Esophagus (tissue), 2 donors: ENCODE measurements around the gene SLC2A9. TPM values are rescaled to one million over a fixed set of nuclear protein-coding genes. Genes with fewer than 3 reads are reported as not detected.
A peak's percentile ranks its signal among the peaks of the same experiment; 100 is the strongest.

Experiments
- H3K27ac ChIP-seq, 2 donors: one replicate each; pipeline ENCODE4 v1.5.1; 2013; ENCODE audit warnings: low read depth in 2 of 2, mild to moderate bottlenecking in 2 of 2, inconsistent platforms in 1 of 2, low read length in 1 of 2, moderate library complexity in 1 of 2
- H3K27me3 ChIP-seq, 2 donors: one replicate each; pipeline ENCODE4 v1.6.1; 2013; ENCODE audit warnings: low read length in 2 of 2, control low read depth in 1 of 2, mild to moderate bottlenecking in 1 of 2; ENCODE audit not compliant: insufficient read depth in 2 of 2, control insufficient read depth in 1 of 2
- H3K36me3 ChIP-seq, 2 donors: one replicate each; pipeline ENCODE4 v1.6.1; 2013; ENCODE audit warnings: low read length in 1 of 2; ENCODE audit not compliant: control insufficient read depth in 2 of 2, insufficient read depth in 2 of 2
- H3K4me1 ChIP-seq, 2 donors: one replicate each; pipeline ENCODE4 v1.6.1; 2013; ENCODE audit warnings: low read length in 1 of 2; ENCODE audit not compliant: control insufficient read depth in 2 of 2, insufficient read depth in 2 of 2
- H3K4me3 ChIP-seq, 2 donors: one replicate each; pipeline ENCODE4 v1.5.1; 2013; ENCODE audit warnings: low read length in 2 of 2, mild to moderate bottlenecking in 2 of 2, low read depth in 1 of 2, moderate library complexity in 1 of 2
- H3K9me3 ChIP-seq, 2 donors: one replicate each; pipeline ENCODE4 v1.6.1; 2013; ENCODE audit warnings: mild to moderate bottlenecking in 2 of 2, low read depth in 1 of 2, low read length in 1 of 2, moderate library complexity in 1 of 2; ENCODE audit not compliant: control insufficient read depth in 2 of 2, insufficient read depth in 1 of 2
- WGBS, 2 donors: extraction: QIAGEN DNeasy Blood & Tissue Kit; methylation state at CpG; one replicate each; pipeline ENCODE4 v1.1.7; 2013; 5-methylcytosine and 5-hydroxymethylcytosine counted together
- polyA plus RNA-seq, 2 donors: library from polyadenylated mRNA; stranded (reverse); fragments of 200-250 nt; gene quantifications; one replicate each; pipeline ENCODE4 v1.2.3, GENCODE V29; 2013
- donor health status: healthy with polysubstance abuse.
- donor health status: Bipolar disorder and iron deficiency.

Gene SLC2A9
- 1 to 10 TPM; 4.1 to 5.8 TPM for polyA plus RNA-seq

- Histone ChIP-seq H3K4me1 (peaks cover 5 to 32% of the 10 kb centered on the region in 2 donors), H3K36me3 (no peaks in the 10 kb centered on the region), H3K9me3 (no peaks in the 10 kb centered on the region), H3K4me3 (peak within 1 kb of the TSS; percentile 1 to 15), H3K27ac (peak within 1 kb of the TSS; percentile 30 to 74), H3K27me3 (no peaks in the 10 kb centered on the region)
- 42 to 56% methylated on average over 17 of the region's 17 CpGs for WGBS, 2 donors
Measured at GRCh38 chr4:10020871-10021652, at the start of gene SLC2A9. Gene SLC2A9, minus strand, starts transcription at chr4:10021497. Its CDS starts 68 bp downstream, at chr4:10021429.

DNA sequence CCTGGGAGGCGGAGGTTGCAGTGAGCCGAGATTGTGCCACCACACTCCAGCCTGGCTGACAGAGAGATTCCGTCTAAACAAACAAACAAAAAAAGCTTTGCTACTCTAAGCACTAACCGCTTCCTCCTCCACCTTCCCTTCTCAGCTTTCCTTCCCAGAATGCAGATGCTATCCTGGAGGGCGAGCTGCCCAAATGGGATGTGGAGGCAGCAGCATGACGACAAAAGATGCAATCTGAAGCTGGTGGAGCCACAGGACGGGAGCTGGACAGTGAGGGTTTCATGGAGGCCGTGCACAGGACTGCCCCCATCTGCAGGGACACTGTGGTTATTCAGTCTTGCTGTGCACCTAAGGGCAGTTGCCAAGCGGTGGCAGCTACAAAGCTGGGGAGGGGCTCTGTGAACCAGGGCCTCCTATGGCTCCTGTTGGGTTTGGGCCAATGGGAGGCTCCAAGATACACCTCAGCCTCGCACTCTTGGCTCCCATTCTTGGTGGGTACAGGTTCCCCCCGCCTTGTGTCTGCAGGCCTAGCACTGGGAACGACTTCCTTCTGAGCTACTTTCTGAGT, 47.9 kb upstream of the SLC2A9 start:
- Histone ChIP-seq H3K4me3 (no peak overlapping the region), H3K27ac (no peak overlapping the region), H3K4me1 (peaks cover 0 to 5% of the 10 kb centered on the region in 2 donors), H3K9me3 (peaks cover 0 to 2% of the 10 kb centered on the region in 2 donors), H3K36me3 (peaks cover 0 to 10% of the 10 kb centered on the region in 2 donors), H3K27me3 (no peaks in the 10 kb centered on the region)
- WGBS, 2 donors, result 89 to 91% methylated on average over 11 to 12 of the region's 12 CpGs

DNA sequence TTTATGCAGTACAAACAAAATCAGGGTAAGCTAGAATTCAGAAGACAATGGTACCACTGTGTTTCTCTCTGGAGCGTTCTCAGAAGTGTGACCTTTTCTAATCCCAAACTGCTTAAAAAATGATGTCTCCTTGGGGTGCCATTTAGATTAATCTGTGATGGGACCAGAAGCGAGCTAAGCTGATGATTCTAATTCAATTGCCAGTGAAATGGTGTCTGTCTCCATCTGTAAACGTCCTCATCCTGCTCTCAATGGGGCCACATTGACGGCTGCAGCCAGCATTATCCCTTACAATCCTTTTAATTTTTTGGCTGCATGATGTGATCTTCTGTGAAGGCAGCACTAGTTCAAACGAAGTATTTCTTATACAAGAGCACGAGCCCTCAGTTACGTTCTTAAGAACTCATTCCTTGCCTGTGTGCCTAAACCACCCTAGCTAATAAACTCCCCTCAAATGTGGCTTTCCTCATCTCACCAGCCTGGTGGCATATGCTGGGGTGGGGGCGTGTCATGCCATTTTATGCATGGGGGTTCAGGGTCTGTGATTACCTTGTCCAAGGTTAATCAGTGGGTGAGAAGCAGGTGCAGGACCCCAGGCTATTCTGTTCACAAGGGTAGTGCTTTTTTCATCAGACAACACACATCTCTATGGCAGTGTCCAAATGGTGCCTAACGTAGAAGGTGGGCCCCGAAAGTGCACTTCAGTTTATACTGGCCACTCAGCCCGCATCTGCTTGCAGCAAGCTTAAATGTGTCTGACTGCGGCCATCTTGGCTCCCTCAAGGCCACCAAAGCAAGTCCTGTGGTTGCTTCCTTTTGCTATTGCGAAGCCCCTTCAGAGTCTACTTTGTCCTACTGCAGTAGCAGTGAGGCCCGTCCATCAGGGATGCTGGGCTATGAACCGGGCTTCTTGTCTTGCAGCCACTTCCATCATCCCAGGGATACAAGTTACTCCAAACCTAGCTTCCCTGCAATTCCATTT, 45.7 kb upstream of the SLC2A9 start:
- Histone ChIP-seq H3K36me3 (peaks cover 0 to 7% of the 10 kb centered on the region in 2 donors), H3K4me3 (no peak overlapping the region), H3K27ac (no peak overlapping the region), H3K4me1 (peaks cover 0 to 12% of the 10 kb centered on the region in 2 donors), H3K27me3 (no peaks in the 10 kb centered on the region), H3K9me3 (peaks cover 0 to 2% of the 10 kb centered on the region in 2 donors)
- 88 to 92% methylated on average over 15 of the region's 15 CpGs for WGBS, 2 donors

DNA sequence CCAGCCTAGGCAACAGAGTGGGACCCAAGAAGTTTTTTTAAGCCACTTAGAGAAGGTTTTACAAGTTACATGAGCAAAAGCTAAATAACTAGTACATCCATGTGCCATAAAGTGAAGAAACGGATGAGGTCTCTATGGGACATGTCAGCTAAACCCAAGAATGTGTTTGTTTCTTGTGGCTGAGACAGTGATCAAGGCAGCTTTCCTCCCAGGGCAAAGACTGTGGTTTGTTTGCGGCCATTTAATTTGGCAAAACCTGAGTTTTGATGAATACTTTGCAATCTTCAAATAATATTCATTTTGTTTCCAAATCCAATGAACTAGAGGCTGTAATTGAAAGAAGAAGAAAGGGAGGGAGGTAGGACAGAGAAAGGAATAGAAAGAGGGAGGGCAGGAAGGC, 44.9 kb upstream of the SLC2A9 start:
- peaks cover 0 to 7% of the 10 kb centered on the region in 2 donors for H3K36me3 ChIP-seq
- peaks cover 0 to 2% of the 10 kb centered on the region in 2 donors for H3K9me3 ChIP-seq
- peaks cover 0 to 12% of the 10 kb centered on the region in 2 donors for H3K4me1 ChIP-seq
- H3K27me3 ChIP-seq, result no peaks in the 10 kb centered on the region
- no peak overlapping the region for H3K27ac ChIP-seq
- WGBS, 2 donors, result 63 to 64% methylated on average over 2 of the region's 2 CpGs
- no peak overlapping the region for H3K4me3 ChIP-seq

DNA sequence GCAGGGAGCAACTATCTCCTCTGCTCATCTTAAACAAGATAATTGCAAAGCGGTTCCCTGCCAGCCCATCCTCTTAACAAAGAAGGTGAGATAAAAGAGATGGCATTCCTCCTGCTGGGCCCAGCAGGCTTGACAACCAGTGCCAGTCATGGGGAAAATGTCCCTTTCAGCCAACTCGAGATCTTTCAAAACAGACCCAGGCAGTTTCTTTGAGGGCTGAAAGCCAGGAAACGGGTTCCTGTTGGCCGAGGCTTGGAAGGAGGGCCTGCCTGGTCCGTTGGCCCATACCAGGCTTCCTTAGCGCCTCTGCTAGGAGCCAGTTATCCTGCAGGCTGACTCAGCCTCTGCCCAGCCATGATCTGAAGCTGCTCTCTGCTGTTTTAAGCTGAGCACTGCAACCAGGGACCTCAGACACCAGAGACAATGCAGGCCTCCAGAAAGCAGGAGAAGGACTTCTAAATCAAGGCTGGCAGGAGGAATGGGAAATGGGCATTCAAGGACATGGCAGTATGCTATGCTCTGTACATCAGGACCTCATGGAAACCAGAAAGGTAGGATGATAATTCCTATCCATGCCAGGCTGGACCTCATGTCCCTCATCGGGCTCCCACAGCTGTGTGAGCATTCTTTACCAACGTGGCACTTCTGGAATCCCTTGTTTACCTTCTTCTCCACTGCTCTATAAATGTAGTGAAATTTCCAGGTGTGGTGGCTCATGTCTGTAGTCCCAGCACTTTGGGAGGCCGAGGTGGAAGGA, 42.4 kb upstream of the SLC2A9 start:
- Histone ChIP-seq H3K4me3 (no peak overlapping the region), H3K27me3 (no peaks in the 10 kb centered on the region), H3K4me1 (peaks cover 0 to 7% of the 10 kb centered on the region in 2 donors), H3K9me3 (no peaks in the 10 kb centered on the region), H3K36me3 (peaks cover 0 to 2% of the 10 kb centered on the region in 2 donors), H3K27ac (peak overlapping the region; percentile 45 to 61)
- 37 to 44% methylated on average over 9 of the region's 9 CpGs for WGBS, 2 donors

DNA sequence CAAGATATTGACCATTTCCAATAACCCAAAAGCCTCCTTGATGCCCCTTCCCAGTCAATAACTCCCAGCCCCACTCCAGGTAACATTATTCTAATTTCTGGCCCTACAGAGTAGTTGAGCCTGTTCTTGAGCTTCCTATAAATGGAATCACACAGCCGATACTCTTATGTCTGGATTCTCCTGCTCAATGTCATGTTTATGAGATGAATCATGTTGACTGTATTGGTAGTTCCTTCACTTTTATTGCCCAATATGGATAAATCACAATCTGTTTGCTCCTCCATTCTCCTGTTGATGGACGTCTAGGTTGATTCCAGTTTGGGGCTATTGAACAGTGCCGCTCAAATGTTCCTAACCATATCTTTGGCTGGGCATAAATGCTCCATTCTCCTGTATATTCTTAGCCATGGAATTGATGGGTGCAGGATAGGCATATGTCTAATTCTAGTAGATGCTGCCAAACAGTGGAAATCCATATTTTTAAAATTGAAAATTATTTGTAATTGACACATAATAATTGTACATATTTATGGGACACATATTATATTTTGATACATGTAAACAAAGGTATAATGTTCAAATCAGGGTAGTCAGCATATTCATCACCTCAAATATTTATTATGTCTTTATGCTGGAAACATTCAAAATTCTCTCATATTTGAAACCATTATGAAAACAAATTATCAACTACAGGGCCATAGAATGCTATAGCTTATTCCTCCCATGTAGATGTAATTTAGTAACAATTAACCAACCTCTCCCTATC, 40.5 kb upstream of the SLC2A9 start:
- Histone ChIP-seq H3K27me3 (no peaks in the 10 kb centered on the region), H3K4me1 (peaks cover 3 to 7% of the 10 kb centered on the region in 2 donors), H3K9me3 (no peaks in the 10 kb centered on the region), H3K4me3 (no peak overlapping the region), H3K27ac (no peak overlapping the region), H3K36me3 (no peaks in the 10 kb centered on the region)
- WGBS, 2 donors, result 70 to 78% methylated on average over 3 of the region's 3 CpGs

GRCh38 chr4:10058371-10058770, 37.1 kb upstream of the SLC2A9 start:
- H3K9me3 ChIP-seq, result no peaks in the 10 kb centered on the region
- no peak overlapping the region for H3K4me3 ChIP-seq
- H3K27me3 ChIP-seq, result no peaks in the 10 kb centered on the region
- peaks cover 3 to 10% of the 10 kb centered on the region in 2 donors for H3K4me1 ChIP-seq
- H3K36me3 ChIP-seq, result no peaks in the 10 kb centered on the region
- 93 to 98% methylated on average over 7 of the region's 7 CpGs for WGBS, 2 donors
- H3K27ac ChIP-seq, result no peak overlapping the region

- Histone ChIP-seq H3K36me3 (no peaks in the 10 kb centered on the region), H3K27ac (no peak overlapping the region), H3K4me3 (no peak overlapping the region), H3K9me3 (no peaks in the 10 kb centered on the region), H3K4me1 (peaks cover 3 to 10% of the 10 kb centered on the region in 2 donors), H3K27me3 (no peaks in the 10 kb centered on the region)
- WGBS, 2 donors, result 76 to 79% methylated on average over 4 of the region's 4 CpGs
Measured at GRCh38 chr4:10057023-10057395, 35.7 kb upstream of the SLC2A9 start.
